OCI-LY3 (cell line): ENCODE data around the gene CRB1.
"Not testable (repeated sequence)": the region's sequence is repeated elsewhere in the genome, so short reads cannot be mapped to it uniquely, and the experiment has no call there.

Experiments used
- H2AFZ ChIP-seq: fragments of 200-600, 300-600 bp; shearing (Covaris generic); 2 replicates; pipeline ENCODE4 v1.6.0; 2014; ENCODE audit warnings: antibody characterized with exemption, low read depth, low read length
- H3K27ac ChIP-seq: fragments of 200-600, 300-600 bp; sonication (generic); 2 replicates; pipeline ENCODE4 v1.5.1; 2014; ENCODE audit warnings: mild to moderate bottlenecking, low read length, moderate library complexity, mixed read lengths
- H3K27me3 ChIP-seq: fragments of 200-600, 300-600 bp; sonication (generic); 2 replicates; pipeline ENCODE4 v1.6.1; 2014; ENCODE audit warnings: low read depth, low read length, mixed read lengths
- H3K36me3 ChIP-seq: fragments of 200-600, 300-600 bp; sonication (generic); replicated peaks from 2 replicates; pipeline ENCODE3; 2014; ENCODE audit warnings: low read depth, low read length, mixed read lengths
- H3K4me1 ChIP-seq: fragments of 300-600, 200-600 bp; sonication (generic); 2 replicates; pipeline ENCODE4 v1.6.1; 2014; ENCODE audit warnings: low read length, mixed read lengths
- H3K4me2 ChIP-seq: fragments of 200-600, 300-600 bp; sonication (generic); 2 replicates; pipeline ENCODE4 v1.6.1; 2014; ENCODE audit warnings: low read length, mixed read lengths
- H3K4me3 ChIP-seq: fragments of 300-600, 200-600 bp; sonication (generic); 2 replicates; pipeline ENCODE4 v1.5.1; 2014; ENCODE audit warnings: antibody characterized with exemption, mild to moderate bottlenecking, low read length, moderate library complexity
- H3K79me2 ChIP-seq: fragments of 300-600, 200-600 bp; shearing (Covaris generic); 2 replicates; pipeline ENCODE4 v1.6.1; 2014; ENCODE audit warnings: mild to moderate bottlenecking, low read length, mixed read lengths
- H3K9ac ChIP-seq: fragments of 300-600, 200-600 bp; shearing (Covaris generic); 2 replicates; pipeline ENCODE4 v1.6.0; 2014; ENCODE audit warnings: mild to moderate bottlenecking, low read length, moderate library complexity
- H3K9me3 ChIP-seq: fragments of 200-600, 300-600 bp; shearing (Covaris generic); 2 replicates; pipeline ENCODE4 v1.6.1; 2014; ENCODE audit warnings: low read length, mixed read lengths; ENCODE audit not compliant: insufficient read depth
- H4K20me1 ChIP-seq: fragments of 200-600, 300-600 bp; sonication (generic); 2 replicates; pipeline ENCODE4 v1.6.1; 2016; ENCODE audit warnings: low read length, mixed read lengths; ENCODE audit not compliant: insufficient read depth
- EZH2phosphoT487 ChIP-seq: fragments of 200-600 bp; shearing (Covaris generic); IDR thresholded peaks from 2 replicates; pipeline ENCODE4 v1.6.1; 2018; ENCODE audit warnings: antibody characterized with exemption, mixed run types, low read depth
- TF ChIP-seq, protein P1 (sequence below): fragments of 200-600, 300-600 bp; sonication (generic); IDR thresholded peaks from 2 replicates; pipeline ENCODE4 v1.5.1; 2014; ENCODE audit warnings: antibody characterized with exemption, low read length, low read depth

The CRB1 gene

GRCh38 chr1:197481101-197481500 lies 213.0 kb downstream of the CRB1 start:
- no peaks in the 10 kb centered on the region for H3K79me2 ChIP-seq
- H3K36me3 ChIP-seq = no peaks in the 10 kb centered on the region
- H3K27ac ChIP-seq = no peak overlapping the region
- no peaks in the 10 kb centered on the region for H3K9me3 ChIP-seq
- no peak overlapping the region for H3K4me3 ChIP-seq
- H2AFZ ChIP-seq = no peak overlapping the region; the same call in 1 of the 2 replicates
- TF ChIP-seq, protein P1, sequence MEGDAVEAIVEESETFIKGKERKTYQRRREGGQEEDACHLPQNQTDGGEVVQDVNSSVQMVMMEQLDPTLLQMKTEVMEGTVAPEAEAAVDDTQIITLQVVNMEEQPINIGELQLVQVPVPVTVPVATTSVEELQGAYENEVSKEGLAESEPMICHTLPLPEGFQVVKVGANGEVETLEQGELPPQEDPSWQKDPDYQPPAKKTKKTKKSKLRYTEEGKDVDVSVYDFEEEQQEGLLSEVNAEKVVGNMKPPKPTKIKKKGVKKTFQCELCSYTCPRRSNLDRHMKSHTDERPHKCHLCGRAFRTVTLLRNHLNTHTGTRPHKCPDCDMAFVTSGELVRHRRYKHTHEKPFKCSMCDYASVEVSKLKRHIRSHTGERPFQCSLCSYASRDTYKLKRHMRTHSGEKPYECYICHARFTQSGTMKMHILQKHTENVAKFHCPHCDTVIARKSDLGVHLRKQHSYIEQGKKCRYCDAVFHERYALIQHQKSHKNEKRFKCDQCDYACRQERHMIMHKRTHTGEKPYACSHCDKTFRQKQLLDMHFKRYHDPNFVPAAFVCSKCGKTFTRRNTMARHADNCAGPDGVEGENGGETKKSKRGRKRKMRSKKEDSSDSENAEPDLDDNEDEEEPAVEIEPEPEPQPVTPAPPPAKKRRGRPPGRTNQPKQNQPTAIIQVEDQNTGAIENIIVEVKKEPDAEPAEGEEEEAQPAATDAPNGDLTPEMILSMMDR = no peak
- no peak for TF ChIP-seq EZH2phosphoT487
- 0 out of 2 replicates have a peak, but pooled peaks cover 3% of the 10 kb centered on the region for H3K27me3 ChIP-seq
- H3K4me1 ChIP-seq = peaks cover 6% of the 10 kb centered on the region
- no peaks in the 10 kb centered on the region for H4K20me1 ChIP-seq
- H3K9ac ChIP-seq = no peak overlapping the region
- H3K4me2 ChIP-seq = no peak overlapping the region

- no peaks in the 10 kb centered on the region for H3K27me3 ChIP-seq
- no peaks in the 10 kb centered on the region for H3K36me3 ChIP-seq
- H2AFZ ChIP-seq = peak overlapping the region; percentile 36
These were observed 217.7 kb downstream of the CRB1 start for GRCh38 chr1:197485790-197486189.

DNA sequence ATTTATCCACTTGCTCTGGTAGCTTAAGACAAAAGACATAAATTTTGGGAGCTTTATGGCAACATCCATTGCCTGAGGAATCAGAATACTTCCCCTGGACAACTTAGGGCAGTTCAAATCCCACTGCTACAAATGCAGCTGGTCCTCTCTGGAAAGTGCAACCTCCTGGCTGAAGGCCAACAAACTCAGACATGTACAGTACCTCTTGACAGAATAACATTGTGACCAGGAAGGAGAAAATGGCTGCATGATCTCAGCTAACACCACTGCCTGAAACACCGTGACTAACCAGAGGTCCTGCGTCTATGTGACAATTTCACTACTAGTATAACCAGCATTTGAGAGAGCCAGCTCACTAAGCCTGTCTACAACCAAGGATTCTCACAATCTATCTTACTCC lies 218.9 kb downstream of the CRB1 start:
- H3K4me3 ChIP-seq = no peak overlapping the region
- TF ChIP-seq EZH2phosphoT487 = no peak
- TF ChIP-seq, protein P1 = no peak
- H3K9ac ChIP-seq = no peak overlapping the region
- H3K27me3 ChIP-seq = no peaks in the 10 kb centered on the region
- no peak overlapping the region for H3K4me2 ChIP-seq
- no peak overlapping the region for H2AFZ ChIP-seq
- H3K36me3 ChIP-seq = no peaks in the 10 kb centered on the region
- no peaks in the 10 kb centered on the region for H3K79me2 ChIP-seq
- H3K4me1 ChIP-seq = peaks cover 8% of the 10 kb centered on the region
- no peaks in the 10 kb centered on the region for H4K20me1 ChIP-seq
- no peaks in the 10 kb centered on the region for H3K9me3 ChIP-seq
- no peak overlapping the region for H3K27ac ChIP-seq

More at GRCh38 chr1:197485790-197486189, 217.7 kb downstream of the CRB1 start:
- TF ChIP-seq EZH2phosphoT487 = no peak
- TF ChIP-seq, protein P1 = no peak
- peak overlapping the region; percentile 46 for H3K4me2 ChIP-seq
- H3K9ac ChIP-seq = no peak overlapping the region
- H3K4me3 ChIP-seq = no peak overlapping the region
- H3K4me1 ChIP-seq = peaks cover 8% of the 10 kb centered on the region
- no peaks in the 10 kb centered on the region for H3K79me2 ChIP-seq
- no peaks in the 10 kb centered on the region for H4K20me1 ChIP-seq
- H3K27ac ChIP-seq = no peak overlapping the region
- no peaks in the 10 kb centered on the region for H3K9me3 ChIP-seq

- H3K4me1 ChIP-seq, H3K9me3 ChIP-seq, H2AFZ ChIP-seq, H3K9ac ChIP-seq, H3K27me3 ChIP-seq, H4K20me1 ChIP-seq, H3K4me3 ChIP-seq, H3K27ac ChIP-seq, H3K79me2 ChIP-seq, H3K36me3 ChIP-seq, H3K4me2 ChIP-seq: not testable (repeated sequence)
These were observed 223.5 kb downstream of the CRB1 start for GRCh38 chr1:197491505-197491904.

- Histone ChIP-seq H3K36me3 (no peaks in the 10 kb centered on the region), H3K9ac (no peak overlapping the region), H3K4me3 (no peak overlapping the region), H4K20me1 (no peaks in the 10 kb centered on the region), H2AFZ (no peak overlapping the region), H3K27ac (no peak overlapping the region), H3K4me2 (no peak overlapping the region), H3K27me3 (no peaks in the 10 kb centered on the region), H3K4me1 (no peaks in the 10 kb centered on the region), H3K79me2 (no peaks in the 10 kb centered on the region), H3K9me3 (no peaks in the 10 kb centered on the region)
- no peak for TF ChIP-seq EZH2phosphoT487
- TF ChIP-seq, protein P1 = no peak
These were observed 228.7 kb downstream of the CRB1 start for GRCh38 chr1:197496722-197497121.
